GM18867 (cell line): ENCODE measurements around the gene CHST15.

Source experiments
- ATAC-seq: cut with Tn5 transposase; IDR thresholded peaks from one replicate; pipeline ENCODE4 v1.9.1; 2021; ENCODE audit warnings: mild to moderate bottlenecking, moderate library complexity; ENCODE audit not compliant: unreplicated experiment

Gene CHST15

GRCh38 chr10:124032087-124032935 lies 61.1 kb downstream of the CHST15 start:
- ATAC-seq: no peak

- ATAC-seq: no peak
Observed at GRCh38 chr10:124030492-124031110, 62.8 kb downstream of the CHST15 start.

GRCh38 chr10:124030061-124030460 lies 63.3 kb downstream of the CHST15 start:
- no peak for ATAC-seq

GRCh38 chr10:124029559-124029958 lies 63.8 kb downstream of the CHST15 start:
- no peak for ATAC-seq

GRCh38 chr10:124028700-124029480 lies 64.5 kb downstream of the CHST15 start:
- no peak for ATAC-seq

- no peak for ATAC-seq
Observed at GRCh38 chr10:124027651-124028050, 65.7 kb downstream of the CHST15 start.

GRCh38 chr10:124027031-124027611 lies 66.3 kb downstream of the CHST15 start:
- ATAC-seq: no peak

GRCh38 chr10:124026589-124026939 lies 66.8 kb downstream of the CHST15 start:
- no peak for ATAC-seq

GRCh38 chr10:124025660-124026588 lies 67.5 kb downstream of the CHST15 start:
- ATAC-seq: no peak

- no peak for ATAC-seq
Observed at GRCh38 chr10:124025152-124025551, 68.2 kb downstream of the CHST15 start.

- no peak for ATAC-seq
Observed at GRCh38 chr10:124022066-124022465, 71.3 kb downstream of the CHST15 start.

- no peak for ATAC-seq
Observed at GRCh38 chr10:124020981-124021815, 72.2 kb downstream of the CHST15 start.

- no peak for ATAC-seq
Observed at GRCh38 chr10:124019886-124020797, 73.3 kb downstream of the CHST15 start.

GRCh38 chr10:124018886-124019525 lies 74.4 kb downstream of the CHST15 start:
- no peak for ATAC-seq

GRCh38 chr10:124017729-124018128 lies 75.7 kb downstream of the CHST15 start:
- ATAC-seq: no peak

GRCh38 chr10:124016804-124017375 lies 76.5 kb downstream of the CHST15 start:
- ATAC-seq: no peak

- no peak for ATAC-seq
Observed at GRCh38 chr10:124015991-124016390, 77.4 kb downstream of the CHST15 start.
